ENCODE results near the gene MATK. TPM values are rescaled to one million over a fixed set of nuclear protein-coding genes. Genes with fewer than 3 reads are reported as not detected.
"Not testable (repeated sequence)": the region's sequence is repeated elsewhere in the genome, so short reads cannot be mapped to it uniquely, and the experiment has no call there.

MATK gene
- total RNA-seq, 1 donor from 2014 or later = 0.50 TPM

DNA sequence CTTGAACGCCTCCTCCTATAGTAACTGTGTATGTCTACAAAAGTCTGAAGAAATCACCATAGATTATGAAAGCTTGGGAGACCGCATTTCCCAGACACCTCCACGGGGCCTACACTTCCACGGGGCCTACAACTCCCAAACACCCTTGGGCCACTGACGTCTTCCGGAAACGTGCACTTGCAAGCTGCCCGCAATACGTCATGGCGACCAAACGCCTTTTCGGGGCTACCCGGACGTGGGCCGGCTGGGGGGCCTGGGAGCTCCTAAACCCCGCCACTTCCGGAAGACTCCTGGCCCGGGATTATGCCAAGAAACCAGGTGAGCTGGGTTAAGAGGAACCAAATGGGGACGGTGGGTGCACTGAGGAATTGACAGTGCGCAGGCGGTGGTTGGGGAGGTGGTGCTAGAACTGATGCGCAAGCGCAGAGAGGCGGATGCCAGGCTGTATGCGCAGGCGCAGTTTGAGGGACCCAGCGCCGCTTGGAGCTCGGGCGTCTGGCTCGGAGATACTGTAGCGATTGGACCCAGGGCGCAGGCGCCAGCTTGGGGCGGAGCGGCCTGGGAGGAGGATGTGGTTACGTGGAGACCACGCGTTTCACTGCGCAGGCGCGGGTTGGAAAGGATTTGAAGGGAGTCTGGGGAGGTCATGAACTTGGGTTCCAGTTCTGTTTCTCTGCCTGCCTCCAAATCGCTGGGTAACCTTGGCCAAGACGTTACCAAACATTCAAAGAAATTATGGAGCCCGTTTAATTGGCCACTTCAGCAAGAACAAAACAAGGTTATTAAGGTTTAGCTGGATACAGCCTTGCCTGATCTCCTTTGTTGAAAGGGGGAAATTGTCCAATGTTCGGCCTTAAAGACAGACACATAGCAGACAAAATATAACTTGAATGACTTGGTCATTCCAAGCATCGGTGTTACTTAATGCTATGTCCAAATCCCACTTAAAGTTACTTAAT is 23.4 kb downstream of the MATK start, which contains the start of gene MRPL54:
Gene MRPL54 (plus strand): TSS at position 182 of the 959 bp plus-strand sequence. CDS start 19 bp downstream, at position 201.
- TF ChIP-seq, protein P1, sequence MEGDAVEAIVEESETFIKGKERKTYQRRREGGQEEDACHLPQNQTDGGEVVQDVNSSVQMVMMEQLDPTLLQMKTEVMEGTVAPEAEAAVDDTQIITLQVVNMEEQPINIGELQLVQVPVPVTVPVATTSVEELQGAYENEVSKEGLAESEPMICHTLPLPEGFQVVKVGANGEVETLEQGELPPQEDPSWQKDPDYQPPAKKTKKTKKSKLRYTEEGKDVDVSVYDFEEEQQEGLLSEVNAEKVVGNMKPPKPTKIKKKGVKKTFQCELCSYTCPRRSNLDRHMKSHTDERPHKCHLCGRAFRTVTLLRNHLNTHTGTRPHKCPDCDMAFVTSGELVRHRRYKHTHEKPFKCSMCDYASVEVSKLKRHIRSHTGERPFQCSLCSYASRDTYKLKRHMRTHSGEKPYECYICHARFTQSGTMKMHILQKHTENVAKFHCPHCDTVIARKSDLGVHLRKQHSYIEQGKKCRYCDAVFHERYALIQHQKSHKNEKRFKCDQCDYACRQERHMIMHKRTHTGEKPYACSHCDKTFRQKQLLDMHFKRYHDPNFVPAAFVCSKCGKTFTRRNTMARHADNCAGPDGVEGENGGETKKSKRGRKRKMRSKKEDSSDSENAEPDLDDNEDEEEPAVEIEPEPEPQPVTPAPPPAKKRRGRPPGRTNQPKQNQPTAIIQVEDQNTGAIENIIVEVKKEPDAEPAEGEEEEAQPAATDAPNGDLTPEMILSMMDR (IDR thresholded peaks at IDR 0.05; ENCODE audit: insufficient read depth, low read length, poor library complexity, severe bottlenecking) = no peak
- Histone ChIP-seq H3K36me3 (ENCODE audit: control insufficient read depth, insufficient read depth, low read length) (no peaks in the 10 kb centered on the region), H3K27me3 (ENCODE audit: control insufficient read depth, insufficient read depth, low read length) (no peaks in the 10 kb centered on the region), H3K4me3 (ENCODE audit: low read depth, low read length) (peak within 1 kb of the TSS; percentile 96)
- peak; percentile 97 for DNase-seq (ENCODE audit: low read depth)

DNA sequence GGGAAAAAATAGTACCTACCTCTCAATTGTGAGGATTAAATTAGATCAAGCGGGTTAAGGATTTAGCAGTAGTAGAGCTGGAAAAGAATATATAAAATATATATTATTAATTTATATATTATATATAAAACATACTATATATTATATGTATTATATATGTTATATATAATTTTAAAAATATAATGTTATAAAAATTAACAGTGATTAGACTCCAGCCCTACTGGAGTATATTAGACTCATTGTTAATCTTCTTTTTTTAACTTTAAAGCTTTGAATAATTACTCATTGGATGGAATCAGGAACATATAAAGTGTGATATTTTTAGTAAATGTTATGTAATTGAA is 24.1 kb downstream of the MATK start:
- H3K36me3 ChIP-seq (ENCODE audit: control insufficient read depth, insufficient read depth, low read length) = no peaks in the 10 kb centered on the region
- TF ChIP-seq, protein P1 (IDR thresholded peaks at IDR 0.05; ENCODE audit: insufficient read depth, low read length, poor library complexity, severe bottlenecking) = no peak
- H3K4me3 ChIP-seq (ENCODE audit: low read depth, low read length) = peak overlapping the region; percentile 89
- H3K27me3 ChIP-seq (ENCODE audit: control insufficient read depth, insufficient read depth, low read length) = no peaks in the 10 kb centered on the region
- DNase-seq (ENCODE audit: low read depth) = no peak

DNA sequence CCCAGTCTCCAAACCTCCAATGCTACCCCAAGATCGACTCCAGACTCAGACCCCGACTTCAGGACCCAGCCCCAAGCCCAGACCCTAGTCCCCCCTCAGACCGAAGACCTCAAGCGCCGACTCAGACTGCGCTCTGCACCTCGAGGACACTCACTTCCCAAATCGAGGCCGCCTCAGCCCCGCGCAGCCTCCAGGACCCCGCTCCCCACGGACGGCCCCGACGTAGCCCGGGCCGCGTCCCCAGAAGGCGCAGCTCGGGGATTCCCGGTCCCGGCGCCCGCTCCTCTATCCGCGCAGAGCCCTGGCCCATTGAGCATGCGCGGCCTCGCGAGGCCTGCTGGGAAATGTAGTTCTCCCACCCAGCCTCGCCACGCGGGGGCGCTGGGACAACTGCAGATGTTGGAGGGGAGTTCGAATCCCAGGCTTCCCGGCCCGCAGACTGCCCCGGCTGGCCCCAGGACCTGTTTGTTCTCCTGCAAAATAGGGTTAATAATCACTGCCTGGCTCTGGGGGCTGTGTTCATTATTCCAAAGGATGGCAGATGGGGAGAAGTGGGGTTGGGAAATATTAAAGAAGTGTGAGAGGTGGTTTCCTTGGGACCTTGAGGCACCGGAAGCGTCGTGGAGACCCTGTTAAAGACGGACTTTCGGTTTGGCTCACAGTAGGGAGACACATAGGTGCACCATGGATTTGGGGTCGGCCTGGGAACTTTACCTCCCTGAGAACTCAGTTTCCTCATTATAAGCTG is 24.6 kb downstream of the MATK start, which contains the start of gene APBA3:
Gene APBA3 (minus strand): TSS at position 311 of the 748 bp plus-strand sequence. CDS start 1,428 bp downstream, outside the sequence.
- Histone ChIP-seq H3K27me3 (ENCODE audit: control insufficient read depth, insufficient read depth, low read length) (no peaks in the 10 kb centered on the region), H3K4me3 (ENCODE audit: low read depth, low read length) (peak within 1 kb of the TSS; percentile 96), H3K36me3 (ENCODE audit: control insufficient read depth, insufficient read depth, low read length) (no peaks in the 10 kb centered on the region)
- DNase-seq (ENCODE audit: low read depth) = peak; percentile 48
- TF ChIP-seq, protein P1 (IDR thresholded peaks at IDR 0.05; ENCODE audit: insufficient read depth, low read length, poor library complexity, severe bottlenecking) = peak; percentile 78

DNA sequence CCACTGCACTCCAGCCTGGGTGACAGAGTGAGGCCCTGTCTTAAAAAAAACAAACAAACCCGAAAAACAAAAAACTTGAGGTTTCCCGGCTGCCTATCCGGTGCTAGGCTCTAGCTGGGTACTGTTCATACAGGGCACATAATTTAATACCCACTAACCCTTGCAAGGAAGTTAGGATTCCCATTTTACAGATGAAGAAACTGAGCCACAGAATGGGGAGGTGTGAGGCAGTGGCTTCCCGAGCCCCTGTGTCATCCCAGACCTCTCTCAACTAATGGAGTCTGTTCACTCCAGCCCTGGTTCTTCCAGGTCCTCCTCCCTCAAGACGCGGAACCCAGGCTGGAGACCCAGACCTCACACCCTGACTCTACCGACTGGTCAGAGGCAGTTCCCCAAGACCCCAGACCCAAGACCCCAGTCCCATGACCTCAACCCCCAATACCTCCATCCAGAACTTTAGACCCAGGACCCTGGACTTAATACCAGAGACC is 25.3 kb downstream of the MATK start:
- no peak for DNase-seq (ENCODE audit: low read depth)
- H3K36me3 ChIP-seq (ENCODE audit: control insufficient read depth, insufficient read depth, low read length) = no peaks in the 10 kb centered on the region
- TF ChIP-seq, protein P1 (IDR thresholded peaks at IDR 0.05; ENCODE audit: insufficient read depth, low read length, poor library complexity, severe bottlenecking) = no peak

DNA sequence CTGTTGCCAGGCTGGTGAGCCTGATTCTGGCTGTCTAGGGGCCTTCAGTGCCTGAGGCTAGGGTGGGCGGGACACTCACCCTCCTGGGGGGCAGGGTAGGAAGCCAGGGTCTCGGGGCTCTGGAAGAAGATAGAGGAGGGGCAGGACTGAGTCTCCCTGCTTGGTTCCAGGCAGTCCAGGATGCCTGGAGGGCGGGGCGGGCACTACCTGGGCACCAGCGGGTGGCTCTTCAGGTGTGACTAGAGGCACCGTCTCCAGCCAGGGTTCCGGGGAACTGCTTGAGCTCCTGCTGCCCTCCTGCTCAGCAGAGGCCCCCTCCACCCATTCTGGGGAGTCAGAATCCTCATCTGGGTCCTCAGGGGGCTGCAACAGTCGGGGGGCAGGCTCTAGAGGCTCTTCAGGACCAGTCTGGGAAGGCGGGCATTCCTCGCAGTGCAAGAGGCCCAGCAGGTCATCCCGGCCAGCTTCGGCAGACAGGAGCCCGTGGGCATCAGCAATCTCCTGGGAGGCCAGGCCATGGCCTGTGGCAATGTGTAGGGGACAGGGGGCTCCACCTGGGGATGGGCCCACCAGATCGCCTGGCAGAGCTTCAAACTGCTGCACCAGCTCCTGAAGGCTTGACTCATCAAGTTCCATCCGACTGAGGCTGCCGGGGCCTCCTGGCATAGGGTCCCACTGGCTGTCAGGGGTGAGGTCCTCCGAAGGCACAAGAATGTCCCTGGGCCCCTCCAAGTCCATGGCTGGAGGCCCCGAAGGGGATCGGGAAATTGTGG is 26.5 kb downstream of the MATK start:
- Histone ChIP-seq H3K27me3 (ENCODE audit: control insufficient read depth, insufficient read depth, low read length) (no peaks in the 10 kb centered on the region), H3K36me3 (ENCODE audit: control insufficient read depth, insufficient read depth, low read length) (no peaks in the 10 kb centered on the region), H3K4me3 (ENCODE audit: low read depth, low read length) (no peak overlapping the region)
- TF ChIP-seq, protein P1 (IDR thresholded peaks at IDR 0.05; ENCODE audit: insufficient read depth, low read length, poor library complexity, severe bottlenecking) = no peak
- DNase-seq (ENCODE audit: low read depth) = no peak

More for the DNA sequence above, 25.3 kb downstream of the MATK start:
- Histone ChIP-seq H3K27me3 (ENCODE audit: control insufficient read depth, insufficient read depth, low read length) (no peaks in the 10 kb centered on the region), H3K4me3 (ENCODE audit: low read depth, low read length) (peak overlapping the region; percentile 96)

DNA sequence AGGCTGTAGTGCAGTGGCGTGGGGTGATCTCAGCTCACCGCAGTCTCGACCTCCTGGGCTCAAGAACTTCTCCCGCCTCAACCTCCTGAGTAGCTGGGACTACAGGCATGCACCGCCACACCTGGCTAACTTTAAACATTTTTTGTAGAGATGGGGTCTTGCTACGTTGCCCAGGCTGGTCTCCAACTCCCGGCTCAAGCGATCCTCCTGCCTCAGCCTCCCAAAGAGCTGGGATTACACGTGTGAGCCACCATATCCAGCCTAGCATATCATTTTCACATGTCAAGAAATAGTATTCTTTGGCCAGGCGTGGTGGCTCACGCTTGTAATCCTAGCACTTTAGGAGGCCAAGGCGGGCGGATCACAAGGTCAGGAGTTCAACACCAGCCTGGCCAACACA is 27.9 kb downstream of the MATK start:
- not testable (repeated sequence) for H3K27me3 ChIP-seq (ENCODE audit: control insufficient read depth, insufficient read depth, low read length); DNase-seq (ENCODE audit: low read depth); H3K36me3 ChIP-seq (ENCODE audit: control insufficient read depth, insufficient read depth, low read length)

DNA sequence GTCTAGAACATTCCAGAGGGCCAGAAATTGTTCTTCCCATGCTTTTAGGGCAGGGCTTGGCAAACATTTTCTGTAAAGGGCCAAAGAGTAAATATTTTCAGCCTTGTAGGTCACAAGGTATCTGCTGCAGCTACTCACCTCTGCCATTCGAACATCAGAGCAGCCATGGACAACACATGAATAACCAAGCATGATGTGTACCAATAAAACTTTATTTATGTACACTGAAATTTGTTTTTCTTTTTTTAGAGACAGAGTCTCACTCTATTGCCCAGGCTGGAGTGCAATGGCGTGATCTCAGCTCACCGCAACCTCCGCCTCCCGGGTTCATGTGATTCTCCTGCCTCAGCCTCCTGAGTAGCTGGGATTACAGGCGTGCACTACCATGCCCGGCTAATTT is 28.5 kb downstream of the MATK start:
- not testable (repeated sequence) for H3K27me3 ChIP-seq (ENCODE audit: control insufficient read depth, insufficient read depth, low read length); H3K36me3 ChIP-seq (ENCODE audit: control insufficient read depth, insufficient read depth, low read length); H3K4me3 ChIP-seq (ENCODE audit: low read depth, low read length); DNase-seq (ENCODE audit: low read depth)

More for the DNA sequence above, 27.9 kb downstream of the MATK start:
- not testable (repeated sequence) for H3K4me3 ChIP-seq (ENCODE audit: low read depth, low read length)

Measured in kidney epithelial cell (primary cell).